GM23338 (cell line): ENCODE results near the gene AP4M1. TPM values are rescaled to one million over a fixed set of nuclear protein-coding genes. Genes with fewer than 3 reads are reported as not detected.

ENCODE experiments used
- ATAC-seq: fragments of 200-7000 bp; cut with Tn5 transposase; 3 replicates; pipeline ENCODE4 v1.9.1; 2020
- DNase-seq: peaks from one replicate; pipeline ENCODE4 v3.0.0-alpha.2; 2015; ENCODE audit warnings: low spot score
- H2AFZ ChIP-seq: fragments of 200-600 bp; sonication (generic); 2 replicates; pipeline ENCODE4 v1.8.0; 2016; ENCODE audit warnings: antibody characterized with exemption, mild to moderate bottlenecking, moderate library complexity
- H3F3A ChIP-seq: fragments of 200-600 bp; sonication (generic); replicated peaks from 2 replicates; pipeline ENCODE4 v1.8.0; 2017; ENCODE audit warnings: antibody characterized with exemption, mixed run types, low read depth
- H3K27ac ChIP-seq: fragments of 200-600 bp; sonication (generic); 2 replicates; pipeline ENCODE4 v1.6.1; 2016; ENCODE audit warnings: low read depth
- H3K27me3 ChIP-seq: fragments of 200-600 bp; sonication (generic); 2 replicates; pipeline ENCODE4 v1.8.0; 2016; ENCODE audit warnings: mild to moderate bottlenecking, mixed run types, moderate library complexity; ENCODE audit not compliant: insufficient read depth
- H3K36me3 ChIP-seq: fragments of 200-600 bp; sonication (generic); 2 replicates; pipeline ENCODE4 v1.8.0; 2016; ENCODE audit warnings: mild to moderate bottlenecking; ENCODE audit not compliant: insufficient read depth
- H3K4me1 ChIP-seq: fragments of 200-600 bp; sonication (generic); 2 replicates; pipeline ENCODE4 v1.8.0; 2016; ENCODE audit warnings: mild to moderate bottlenecking, moderate library complexity; ENCODE audit not compliant: insufficient read depth
- H3K4me2 ChIP-seq: fragments of 200-600 bp; sonication (generic); 2 replicates; pipeline ENCODE4 v1.7.1; 2017; ENCODE audit warnings: mixed run types
- H3K4me3 ChIP-seq: fragments of 200-600 bp; sonication (generic); 2 replicates; pipeline ENCODE4 v1.6.1; 2016; ENCODE audit warnings: mixed run types
- H3K79me2 ChIP-seq: fragments of 200-600 bp; sonication (generic); replicated peaks from 2 replicates; pipeline ENCODE4 v1.8.0; 2017; ENCODE audit warnings: mild to moderate bottlenecking; ENCODE audit not compliant: insufficient read depth
- H3K9me2 ChIP-seq: fragments of 200-600 bp; sonication (generic); 2 replicates; pipeline ENCODE4 v1.8.0; 2017; ENCODE audit not compliant: insufficient read depth
- H4K20me1 ChIP-seq: fragments of 200-600 bp; sonication (generic); replicated peaks from 2 replicates; pipeline ENCODE4 v1.8.0; 2017; ENCODE audit warnings: mild to moderate bottlenecking; ENCODE audit not compliant: insufficient read depth
- H3K27ac Mint-ChIP-seq: 2 replicates; pipeline ENCODE4 v1.8.0; 2020; ENCODE audit warnings: inconsistent platforms, mild to moderate bottlenecking, moderate library complexity, mixed read lengths
- H3K27me3 Mint-ChIP-seq: 3 replicates; pipeline ENCODE4 v1.8.0; 2022; ENCODE audit warnings: low read depth, mild to moderate bottlenecking, moderate library complexity, mixed read lengths, inconsistent platforms; ENCODE audit not compliant: insufficient read depth, poor library complexity
- H3K36me3 Mint-ChIP-seq: 3 replicates; pipeline ENCODE4 v1.8.0; 2021; ENCODE audit warnings: low read depth, mild to moderate bottlenecking, inconsistent platforms, moderate library complexity, mixed read lengths
- H3K4me1 Mint-ChIP-seq: 3 replicates; pipeline ENCODE4 v1.8.0; 2020; ENCODE audit warnings: mild to moderate bottlenecking, inconsistent platforms, mixed read lengths
- H3K4me3 Mint-ChIP-seq: 3 replicates; pipeline ENCODE4 v1.8.0; 2021; ENCODE audit warnings: moderate library complexity, mild to moderate bottlenecking, inconsistent platforms, mixed read lengths
- H3K9me3 Mint-ChIP-seq: 3 replicates; pipeline ENCODE4 v1.8.0; 2020; ENCODE audit warnings: moderate library complexity, mild to moderate bottlenecking, inconsistent platforms, mixed read lengths
- EZH2 ChIP-seq: fragments of 200-600 bp; sonication (generic); IDR thresholded peaks from one replicate; pipeline ENCODE4 v1.8.0; 2017; ENCODE audit warnings: antibody characterized with exemption, mild to moderate bottlenecking, low read depth; ENCODE audit not compliant: unreplicated experiment
- EZH2phosphoT487 ChIP-seq: fragments of 200-600 bp; sonication (generic); IDR thresholded peaks from one replicate; pipeline ENCODE4 v1.8.1; 2018; ENCODE audit warnings: antibody characterized with exemption; ENCODE audit not compliant: unreplicated experiment
- JUNB ChIP-seq: IDR thresholded peaks from one replicate; pipeline ENCODE4 v1.6.1; 2016; ENCODE audit warnings: antibody characterized with exemption; ENCODE audit not compliant: unreplicated experiment
- NANOG ChIP-seq: IDR thresholded peaks from 2 replicates; pipeline ENCODE4 v1.6.1; 2016; ENCODE audit warnings: antibody characterized with exemption, borderline replicate concordance
- POLR2AphosphoS5 ChIP-seq: IDR thresholded peaks from 2 replicates; pipeline ENCODE4 v1.6.1; 2016; ENCODE audit warnings: antibody characterized with exemption, low read depth
- STAT1 ChIP-seq: IDR thresholded peaks from one replicate; pipeline ENCODE4 v1.6.1; 2016; ENCODE audit warnings: antibody characterized with exemption; ENCODE audit not compliant: unreplicated experiment
- ZNF331 ChIP-seq: fragments of 250-450 bp; sonication (Bioruptor Pico); IDR thresholded peaks from 2 replicates; pipeline ENCODE4 v1.5.0; 2020; ENCODE audit warnings: low read depth, mild to moderate bottlenecking, moderate library complexity
- polyA plus RNA-seq: library from polyadenylated mRNA; unstranded; fragments of >200 nt; fragmentation: Nextera tagmentation; extraction: Ambion mirVana; gene quantifications from 2 replicates; pipeline ENCODE4 v1.2.1, GENCODE V29; 2016
- total RNA-seq: library from RNA; depleted of rRNA; stranded (reverse); fragments of >200 nt; shearing (Covaris generic); gene quantifications from 2 replicates; pipeline ENCODE4 v1.2.3, GENCODE V29; 2014
- TF ChIP-seq, protein P1 (sequence below): IDR thresholded peaks from 2 replicates; pipeline ENCODE4 v1.6.1; 2016; ENCODE audit warnings: antibody characterized with exemption
- TF ChIP-seq, protein P2 (sequence below): fragments of 250-450 bp; sonication (Bioruptor Pico); IDR thresholded peaks from 2 replicates; pipeline ENCODE4 v1.5.0; 2020; ENCODE audit warnings: mild to moderate bottlenecking, moderate library complexity
- TF ChIP-seq, protein P3 (sequence below): IDR thresholded peaks from one replicate; pipeline ENCODE4 v1.6.1; 2018; ENCODE audit warnings: antibody characterized with exemption; ENCODE audit not compliant: unreplicated experiment

The AP4M1 gene
- total and polyA plus RNA-seq, 2 experiments from 2014 or later, result 9.5 to 13.3 TPM

DNA sequence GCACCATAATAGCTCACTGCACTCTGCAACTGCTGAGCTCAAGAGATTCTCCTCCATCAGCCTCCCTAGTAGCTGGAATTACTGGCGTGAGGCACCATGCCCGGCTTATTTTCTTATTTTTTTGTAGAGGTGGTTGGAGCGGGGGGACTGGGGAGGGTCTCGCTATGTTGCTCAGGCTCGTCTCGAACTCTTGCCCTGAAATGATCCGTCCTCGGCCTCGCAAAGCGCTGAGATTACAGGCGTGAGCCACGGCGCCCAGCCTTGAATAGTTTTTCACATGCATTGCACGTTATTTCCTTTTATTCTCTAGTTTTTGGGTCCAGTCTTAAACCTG, 46.7 kb downstream of the AP4M1 start (continued):
- TF ChIP-seq ZNF331 (no peak), POLR2AphosphoS5 (no peak)
- TF ChIP-seq, protein P1, sequence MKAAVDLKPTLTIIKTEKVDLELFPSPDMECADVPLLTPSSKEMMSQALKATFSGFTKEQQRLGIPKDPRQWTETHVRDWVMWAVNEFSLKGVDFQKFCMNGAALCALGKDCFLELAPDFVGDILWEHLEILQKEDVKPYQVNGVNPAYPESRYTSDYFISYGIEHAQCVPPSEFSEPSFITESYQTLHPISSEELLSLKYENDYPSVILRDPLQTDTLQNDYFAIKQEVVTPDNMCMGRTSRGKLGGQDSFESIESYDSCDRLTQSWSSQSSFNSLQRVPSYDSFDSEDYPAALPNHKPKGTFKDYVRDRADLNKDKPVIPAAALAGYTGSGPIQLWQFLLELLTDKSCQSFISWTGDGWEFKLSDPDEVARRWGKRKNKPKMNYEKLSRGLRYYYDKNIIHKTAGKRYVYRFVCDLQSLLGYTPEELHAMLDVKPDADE, result no peak

DNA sequence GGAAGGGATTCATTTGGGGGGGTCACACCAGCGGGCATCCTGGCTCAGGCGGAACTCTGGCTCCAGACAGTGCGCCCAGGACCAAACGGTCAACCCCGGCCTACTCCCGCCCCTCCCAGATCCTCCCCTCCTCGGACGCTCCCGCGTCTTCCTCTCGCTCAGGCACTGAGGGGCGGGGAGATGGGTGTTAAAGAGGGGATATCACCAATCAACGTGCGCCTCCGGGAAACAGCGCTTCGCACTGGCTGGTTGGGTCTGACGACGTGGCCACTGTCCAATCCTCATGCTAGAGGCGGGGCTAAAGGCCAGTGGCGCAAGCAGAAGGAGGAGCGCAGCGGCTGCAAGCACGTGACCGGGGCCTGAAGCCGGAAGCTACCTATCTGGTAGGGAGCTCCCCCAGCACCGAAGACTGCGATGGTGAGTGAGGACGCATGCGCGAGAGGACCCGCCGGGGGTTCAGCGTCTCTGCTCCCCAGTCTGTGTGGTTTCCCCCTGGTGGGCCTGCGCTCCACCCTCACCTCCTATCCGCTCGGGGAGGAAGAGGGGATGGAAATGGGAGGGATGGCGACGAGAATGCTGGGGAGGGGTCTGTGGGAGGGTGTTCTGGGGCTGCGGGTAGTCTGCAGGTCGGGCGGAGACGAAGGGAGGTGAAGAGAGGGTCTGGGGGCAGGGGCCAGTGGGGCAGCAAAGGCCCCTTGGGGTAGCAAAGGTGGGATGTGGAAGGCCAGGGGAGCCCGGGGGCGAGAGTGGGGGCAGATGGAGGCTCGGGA, 47.3 kb downstream of the AP4M1 start, which contains the start of gene LAMTOR4:
LAMTOR4 (plus strand) TSS at position 360 of the 770 bp plus-strand sequence; CDS start at position 415, 55 bp downstream.
- Mint-ChIP-seq H3K27me3 (peaks cover 17% of the 10 kb centered on the region), H3K27ac (peak within 1 kb of the TSS; percentile 90)
- H3K79me2 ChIP-seq, result peaks cover 29% of the 10 kb centered on the region
- TF ChIP-seq NANOG (no peak), EZH2 (no peak), POLR2AphosphoS5 (peak; percentile 94), EZH2phosphoT487 (no peak), STAT1 (no peak), JUNB (no peak)
- TF ChIP-seq, protein P2, sequence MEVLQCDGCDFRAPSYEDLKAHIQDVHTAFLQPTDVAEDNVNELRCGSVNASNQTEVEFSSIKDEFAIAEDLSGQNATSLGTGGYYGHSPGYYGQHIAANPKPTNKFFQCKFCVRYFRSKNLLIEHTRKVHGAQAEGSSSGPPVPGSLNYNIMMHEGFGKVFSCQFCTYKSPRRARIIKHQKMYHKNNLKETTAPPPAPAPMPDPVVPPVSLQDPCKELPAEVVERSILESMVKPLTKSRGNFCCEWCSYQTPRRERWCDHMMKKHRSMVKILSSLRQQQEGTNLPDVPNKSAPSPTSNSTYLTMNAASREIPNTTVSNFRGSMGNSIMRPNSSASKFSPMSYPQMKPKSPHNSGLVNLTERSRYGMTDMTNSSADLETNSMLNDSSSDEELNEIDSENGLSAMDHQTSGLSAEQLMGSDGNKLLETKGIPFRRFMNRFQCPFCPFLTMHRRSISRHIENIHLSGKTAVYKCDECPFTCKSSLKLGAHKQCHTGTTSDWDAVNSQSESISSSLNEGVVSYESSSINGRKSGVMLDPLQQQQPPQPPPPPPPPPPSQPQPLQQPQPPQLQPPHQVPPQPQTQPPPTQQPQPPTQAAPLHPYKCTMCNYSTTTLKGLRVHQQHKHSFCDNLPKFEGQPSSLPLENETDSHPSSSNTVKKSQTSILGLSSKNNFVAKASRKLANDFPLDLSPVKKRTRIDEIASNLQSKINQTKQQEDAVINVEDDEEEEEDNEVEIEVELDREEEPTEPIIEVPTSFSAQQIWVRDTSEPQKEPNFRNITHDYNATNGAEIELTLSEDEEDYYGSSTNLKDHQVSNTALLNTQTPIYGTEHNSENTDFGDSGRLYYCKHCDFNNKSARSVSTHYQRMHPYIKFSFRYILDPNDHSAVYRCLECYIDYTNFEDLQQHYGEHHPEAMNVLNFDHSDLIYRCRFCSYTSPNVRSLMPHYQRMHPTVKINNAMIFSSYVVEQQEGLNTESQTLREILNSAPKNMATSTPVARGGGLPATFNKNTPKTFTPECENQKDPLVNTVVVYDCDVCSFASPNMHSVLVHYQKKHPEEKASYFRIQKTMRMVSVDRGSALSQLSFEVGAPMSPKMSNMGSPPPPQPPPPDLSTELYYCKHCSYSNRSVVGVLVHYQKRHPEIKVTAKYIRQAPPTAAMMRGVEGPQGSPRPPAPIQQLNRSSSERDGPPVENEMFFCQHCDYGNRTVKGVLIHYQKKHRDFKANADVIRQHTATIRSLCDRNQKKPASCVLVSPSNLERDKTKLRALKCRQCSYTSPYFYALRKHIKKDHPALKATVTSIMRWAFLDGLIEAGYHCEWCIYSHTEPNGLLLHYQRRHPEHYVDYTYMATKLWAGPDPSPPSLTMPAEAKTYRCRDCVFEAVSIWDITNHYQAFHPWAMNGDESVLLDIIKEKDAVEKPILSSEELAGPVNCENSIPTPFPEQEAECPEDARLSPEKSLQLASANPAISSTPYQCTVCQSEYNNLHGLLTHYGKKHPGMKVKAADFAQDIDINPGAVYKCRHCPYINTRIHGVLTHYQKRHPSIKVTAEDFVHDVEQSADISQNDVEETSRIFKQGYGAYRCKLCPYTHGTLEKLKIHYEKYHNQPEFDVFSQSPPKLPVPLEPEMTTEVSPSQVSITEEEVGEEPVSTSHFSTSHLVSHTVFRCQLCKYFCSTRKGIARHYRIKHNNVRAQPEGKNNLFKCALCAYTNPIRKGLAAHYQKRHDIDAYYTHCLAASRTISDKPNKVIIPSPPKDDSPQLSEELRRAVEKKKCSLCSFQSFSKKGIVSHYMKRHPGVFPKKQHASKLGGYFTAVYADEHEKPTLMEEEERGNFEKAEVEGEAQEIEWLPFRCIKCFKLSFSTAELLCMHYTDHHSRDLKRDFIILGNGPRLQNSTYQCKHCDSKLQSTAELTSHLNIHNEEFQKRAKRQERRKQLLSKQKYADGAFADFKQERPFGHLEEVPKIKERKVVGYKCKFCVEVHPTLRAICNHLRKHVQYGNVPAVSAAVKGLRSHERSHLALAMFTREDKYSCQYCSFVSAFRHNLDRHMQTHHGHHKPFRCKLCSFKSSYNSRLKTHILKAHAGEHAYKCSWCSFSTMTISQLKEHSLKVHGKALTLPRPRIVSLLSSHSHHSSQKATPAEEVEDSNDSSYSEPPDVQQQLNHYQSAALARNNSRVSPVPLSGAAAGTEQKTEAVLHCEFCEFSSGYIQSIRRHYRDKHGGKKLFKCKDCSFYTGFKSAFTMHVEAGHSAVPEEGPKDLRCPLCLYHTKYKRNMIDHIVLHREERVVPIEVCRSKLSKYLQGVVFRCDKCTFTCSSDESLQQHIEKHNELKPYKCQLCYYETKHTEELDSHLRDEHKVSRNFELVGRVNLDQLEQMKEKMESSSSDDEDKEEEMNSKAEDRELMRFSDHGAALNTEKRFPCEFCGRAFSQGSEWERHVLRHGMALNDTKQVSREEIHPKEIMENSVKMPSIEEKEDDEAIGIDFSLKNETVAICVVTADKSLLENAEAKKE (CRISPR knock-in tag), result no peak
- TF ChIP-seq, protein P3, sequence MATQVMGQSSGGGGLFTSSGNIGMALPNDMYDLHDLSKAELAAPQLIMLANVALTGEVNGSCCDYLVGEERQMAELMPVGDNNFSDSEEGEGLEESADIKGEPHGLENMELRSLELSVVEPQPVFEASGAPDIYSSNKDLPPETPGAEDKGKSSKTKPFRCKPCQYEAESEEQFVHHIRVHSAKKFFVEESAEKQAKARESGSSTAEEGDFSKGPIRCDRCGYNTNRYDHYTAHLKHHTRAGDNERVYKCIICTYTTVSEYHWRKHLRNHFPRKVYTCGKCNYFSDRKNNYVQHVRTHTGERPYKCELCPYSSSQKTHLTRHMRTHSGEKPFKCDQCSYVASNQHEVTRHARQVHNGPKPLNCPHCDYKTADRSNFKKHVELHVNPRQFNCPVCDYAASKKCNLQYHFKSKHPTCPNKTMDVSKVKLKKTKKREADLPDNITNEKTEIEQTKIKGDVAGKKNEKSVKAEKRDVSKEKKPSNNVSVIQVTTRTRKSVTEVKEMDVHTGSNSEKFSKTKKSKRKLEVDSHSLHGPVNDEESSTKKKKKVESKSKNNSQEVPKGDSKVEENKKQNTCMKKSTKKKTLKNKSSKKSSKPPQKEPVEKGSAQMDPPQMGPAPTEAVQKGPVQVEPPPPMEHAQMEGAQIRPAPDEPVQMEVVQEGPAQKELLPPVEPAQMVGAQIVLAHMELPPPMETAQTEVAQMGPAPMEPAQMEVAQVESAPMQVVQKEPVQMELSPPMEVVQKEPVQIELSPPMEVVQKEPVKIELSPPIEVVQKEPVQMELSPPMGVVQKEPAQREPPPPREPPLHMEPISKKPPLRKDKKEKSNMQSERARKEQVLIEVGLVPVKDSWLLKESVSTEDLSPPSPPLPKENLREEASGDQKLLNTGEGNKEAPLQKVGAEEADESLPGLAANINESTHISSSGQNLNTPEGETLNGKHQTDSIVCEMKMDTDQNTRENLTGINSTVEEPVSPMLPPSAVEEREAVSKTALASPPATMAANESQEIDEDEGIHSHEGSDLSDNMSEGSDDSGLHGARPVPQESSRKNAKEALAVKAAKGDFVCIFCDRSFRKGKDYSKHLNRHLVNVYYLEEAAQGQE, result no peak
- TF ChIP-seq, protein P1, result no peak; the same call in 1 of the 2 replicates

More for the DNA sequence above, 47.3 kb downstream of the AP4M1 start, which contains the start of gene LAMTOR4:
- peaks cover 10% of the 10 kb centered on the region for H4K20me1 ChIP-seq
- peaks cover 4% of the 10 kb centered on the region; the same call in 1 of the 3 replicates for H3K9me3 Mint-ChIP-seq
- H3K27me3 ChIP-seq, result no peaks in the 10 kb centered on the region
- H3K36me3 ChIP-seq, result no peaks in the 10 kb centered on the region
- H3K9me2 ChIP-seq, result no peaks in the 10 kb centered on the region
- peaks cover 25% of the 10 kb centered on the region for H3K4me1 Mint-ChIP-seq
- peaks cover 18% of the 10 kb centered on the region for H3F3A ChIP-seq
- peaks cover 30% of the 10 kb centered on the region for H3K36me3 Mint-ChIP-seq
- peak within 1 kb of the TSS; percentile 80 for H2AFZ ChIP-seq
- H3K27ac ChIP-seq, result peak within 1 kb of the TSS; percentile 91
- peak within 1 kb of the TSS; percentile 89 for H3K4me2 ChIP-seq
- DNase-seq (peak; percentile 100), ATAC-seq (peak; percentile 96)
- peak within 1 kb of the TSS; percentile 95 for H3K4me3 Mint-ChIP-seq
- peaks cover 22% of the 10 kb centered on the region for H3K4me1 ChIP-seq
- H3K4me3 ChIP-seq, result peak within 1 kb of the TSS; percentile 97
